NCI-H2196 treated with DMSO at 0.1 percent for 48 hours (cell line): Measurements from ENCODE around the gene FCGR3A.
"Not testable (repeated sequence)": the region's sequence is repeated elsewhere in the genome, so short reads cannot be mapped to it uniquely, and the experiment has no call there.

Experiments
- DNase-seq: peaks from one replicate; lab custom pipeline; 2025; ENCODE audit not compliant: unreplicated experiment; lab: John Stamatoyannopoulos, UW

The FCGR3A gene

DNA sequence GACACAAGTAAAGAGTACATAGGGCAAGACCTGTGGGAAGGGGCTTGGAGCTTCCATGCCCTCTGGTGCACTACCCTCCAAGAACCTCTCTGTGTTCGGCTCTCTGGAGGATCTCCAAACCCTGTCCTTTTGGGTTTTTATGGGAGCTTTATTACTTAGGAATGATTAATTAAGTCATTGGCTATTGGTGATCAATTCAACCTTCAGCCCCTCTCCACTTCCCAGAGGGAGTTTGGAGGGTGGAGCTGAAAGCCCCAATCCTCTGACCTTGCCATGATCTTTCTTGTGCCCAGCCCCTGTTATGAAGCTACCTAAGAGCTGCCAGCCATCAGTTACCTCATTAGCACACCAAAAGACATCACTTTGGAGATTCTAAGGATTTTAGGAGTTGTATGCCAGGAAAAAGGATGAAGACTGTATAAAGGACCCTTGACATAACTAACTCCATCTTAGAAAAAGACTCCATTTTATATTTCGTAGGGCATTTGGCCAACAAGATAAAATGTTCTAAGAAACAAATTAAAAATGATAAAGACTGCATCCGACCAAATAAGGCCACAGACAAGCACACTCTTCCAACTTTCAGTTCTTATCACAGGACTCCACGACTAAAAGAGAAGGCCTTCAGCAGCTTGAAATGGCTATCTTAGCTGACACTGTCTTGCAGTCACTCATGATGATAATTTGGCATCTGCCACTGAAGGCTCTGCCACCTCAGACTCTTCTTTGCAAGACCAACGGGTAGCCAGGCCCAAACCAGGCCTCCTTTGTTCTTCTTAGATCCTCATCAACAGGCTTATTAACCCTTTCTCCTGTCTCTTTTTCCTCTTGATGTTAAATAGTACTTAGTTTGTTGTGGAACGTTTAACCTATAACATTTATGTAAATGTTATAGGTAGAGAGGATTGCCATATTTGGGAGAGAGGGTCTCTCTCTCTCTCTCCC, 8.2 kb upstream of the FCGR3A start:
- not testable (repeated sequence) for DNase-seq

DNA sequence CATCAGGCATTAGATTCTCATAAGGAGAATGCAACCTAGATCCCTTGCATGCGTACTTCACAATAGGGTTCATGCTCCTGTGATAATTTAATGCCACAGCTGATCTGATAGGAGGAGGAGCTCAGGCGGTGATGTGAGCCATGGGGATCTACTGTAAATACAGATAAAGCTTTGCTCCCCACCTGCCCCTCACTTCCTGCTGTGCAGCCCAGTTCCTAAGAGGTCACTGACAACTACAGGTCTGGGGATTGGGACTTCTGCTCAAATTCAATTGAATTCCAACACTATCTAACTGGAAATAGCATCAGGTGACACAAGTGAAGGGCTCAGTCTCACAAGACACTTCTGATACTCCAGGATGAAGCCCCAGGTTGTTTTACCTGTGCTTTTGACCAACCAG, 7.4 kb upstream of the FCGR3A start:
- DNase-seq, result not testable (repeated sequence)

DNA sequence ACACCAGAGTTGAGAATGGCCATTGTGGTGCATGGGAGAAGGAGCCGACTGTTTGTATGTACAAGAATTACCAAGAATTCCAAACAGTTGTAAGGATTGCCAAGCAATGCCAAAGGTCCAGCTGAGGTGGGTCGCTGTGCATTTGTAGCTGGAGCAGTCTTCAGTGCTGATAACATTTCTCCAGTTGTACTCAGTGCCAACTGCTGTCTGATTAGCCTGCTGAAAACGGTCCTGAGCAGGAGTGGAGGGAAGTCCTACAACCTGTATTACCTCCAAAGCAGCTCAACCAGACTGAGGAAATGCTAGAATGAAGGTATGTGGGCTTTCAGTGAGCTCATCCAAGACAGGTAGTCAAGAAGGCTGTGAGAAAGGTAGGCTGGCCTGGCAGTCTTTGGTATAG, 6.5 kb upstream of the FCGR3A start:
- not testable (repeated sequence) for DNase-seq

- not testable (repeated sequence) for DNase-seq
These were observed 5.3 kb upstream of the FCGR3A start for GRCh38 chr1:161554815-161555417.

- DNase-seq, result not testable (repeated sequence)
These were observed 4.7 kb upstream of the FCGR3A start for GRCh38 chr1:161554340-161554739.

GRCh38 chr1:161553631-161554030, 4.0 kb upstream of the FCGR3A start:
- DNase-seq, result not testable (repeated sequence)

DNA sequence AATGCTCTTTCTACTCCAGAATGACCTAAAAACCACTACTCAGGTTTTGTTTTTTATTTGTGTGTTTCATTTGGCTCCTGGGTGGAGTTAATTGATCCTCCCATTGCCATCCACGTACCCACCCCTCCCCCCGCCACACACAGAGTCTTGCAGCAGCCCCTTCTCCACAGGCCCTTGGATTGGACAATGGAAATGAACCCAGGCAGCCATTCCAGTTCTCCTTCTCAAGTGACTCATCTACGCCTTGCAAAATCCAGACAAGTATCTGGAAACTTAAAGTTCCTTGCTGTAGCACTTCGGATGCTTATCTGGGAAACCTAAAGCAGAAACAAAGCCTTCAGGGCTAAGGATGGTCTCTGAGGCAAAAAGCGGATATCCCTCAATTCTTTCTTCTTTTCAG, 1.3 kb upstream of the FCGR3A start:
- DNase-seq, result not testable (repeated sequence)

DNA sequence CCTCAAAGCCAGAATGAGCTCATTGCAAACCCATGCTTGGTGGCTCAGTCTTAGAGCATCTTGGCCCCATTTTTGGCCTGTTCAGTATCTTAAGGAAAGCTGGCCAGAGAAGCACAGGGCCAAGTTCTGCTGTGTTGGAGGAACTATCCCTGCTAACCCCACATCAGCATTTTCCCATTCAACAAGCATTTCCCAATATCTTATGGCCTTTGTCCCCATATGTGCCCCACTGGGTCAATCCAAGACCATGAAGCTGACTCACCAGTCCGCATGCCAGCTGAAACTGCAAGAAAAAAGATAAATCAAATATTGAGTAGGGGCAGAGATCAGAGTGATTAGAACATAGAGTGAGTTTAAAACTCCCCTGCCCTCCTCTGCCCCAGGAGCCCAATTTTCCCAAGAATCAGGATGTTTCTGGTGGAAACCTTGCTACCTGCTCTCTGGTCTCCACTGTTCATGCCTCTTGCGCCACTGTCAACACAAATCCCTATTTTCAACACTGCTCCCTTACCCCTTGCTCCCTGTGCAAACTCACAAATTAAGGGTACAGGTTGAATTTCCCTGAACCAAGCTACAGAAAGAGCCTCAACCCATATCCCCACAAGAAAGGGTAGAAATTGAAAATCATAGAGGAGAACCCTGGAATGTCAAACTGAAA, 740 bp downstream of the FCGR3A start:
- DNase-seq, result not testable (repeated sequence)

DNA sequence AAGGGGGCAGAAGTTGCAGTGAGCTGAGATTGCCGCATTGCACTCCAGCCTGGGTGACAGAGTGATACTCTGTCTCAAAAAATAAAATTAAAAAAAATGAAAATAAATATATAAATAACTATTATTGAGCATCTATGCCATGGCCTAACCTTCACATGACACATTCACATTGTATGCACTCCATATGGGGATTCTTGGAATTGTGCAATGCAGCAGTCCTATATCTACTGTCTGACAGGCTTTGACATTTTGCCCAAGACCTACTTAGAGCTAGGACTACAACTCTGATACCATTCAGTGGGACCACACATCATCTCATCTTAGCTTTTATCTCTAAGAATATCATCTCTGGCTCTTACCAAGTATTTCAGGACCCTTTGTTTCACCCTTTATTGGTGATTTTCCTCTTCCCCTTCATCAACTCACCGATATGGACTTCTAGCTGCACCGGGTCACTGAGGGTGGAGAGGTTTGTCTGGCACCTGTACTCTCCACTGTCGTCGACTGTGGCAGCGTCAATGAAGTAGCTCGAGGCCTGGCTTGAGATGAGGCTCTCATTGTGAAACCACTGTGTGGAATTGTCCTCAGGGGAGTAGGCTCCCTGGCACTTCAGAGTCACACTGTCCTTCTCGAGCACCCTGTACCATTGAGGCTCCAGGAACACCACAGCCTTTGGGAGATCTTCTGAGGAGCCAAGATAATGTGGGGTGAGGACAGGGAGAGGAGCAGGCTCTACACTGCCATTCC, 1.4 kb downstream of the FCGR3A start:
- DNase-seq, result not testable (repeated sequence)

- not testable (repeated sequence) for DNase-seq
These were observed 4.5 kb downstream of the FCGR3A start for GRCh38 chr1:161545005-161545731.

DNA sequence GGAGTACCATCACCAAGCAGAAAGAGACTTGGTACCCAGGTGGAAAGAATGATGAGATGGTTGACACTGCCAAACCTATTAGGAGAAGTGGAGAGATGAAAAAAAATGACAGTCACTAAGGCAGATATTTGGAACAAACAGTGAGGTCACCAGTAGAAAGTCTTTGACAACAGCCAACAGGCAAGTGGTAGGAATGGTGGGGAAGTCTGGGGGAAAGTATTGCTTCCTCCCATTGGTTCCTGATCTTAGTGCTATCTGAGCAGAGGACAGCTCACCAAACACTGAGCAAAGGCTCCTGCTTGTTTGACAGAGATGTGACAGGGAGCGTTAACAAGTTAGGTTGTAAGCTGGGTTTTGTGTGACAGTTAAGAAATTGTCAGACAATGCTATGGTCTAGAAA, 6.5 kb downstream of the FCGR3A start:
- not testable (repeated sequence) for DNase-seq

DNA sequence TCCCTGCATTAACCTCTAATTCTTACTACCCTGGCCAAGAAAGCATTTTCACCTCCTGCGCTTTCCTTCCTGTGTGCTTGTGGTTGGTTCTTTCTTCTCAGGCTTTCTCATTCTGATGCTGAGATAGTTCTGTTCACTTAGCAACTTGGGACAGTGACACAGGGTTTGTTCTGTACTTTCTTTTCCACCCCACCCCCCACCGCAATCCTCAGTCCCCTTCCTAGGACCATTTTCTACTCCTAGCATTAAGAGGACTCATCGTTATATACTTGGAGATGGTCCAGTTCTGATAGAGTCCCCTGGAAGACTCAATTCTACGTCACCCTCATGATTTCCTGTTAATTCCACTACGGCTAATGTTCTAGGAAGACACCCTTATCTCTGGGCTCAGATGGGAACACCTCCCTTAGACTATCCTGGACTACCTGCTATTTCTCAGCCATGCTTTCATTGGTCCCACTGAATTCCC, 7.5 kb downstream of the FCGR3A start:
- not testable (repeated sequence) for DNase-seq

GRCh38 chr1:161540570-161540960, 9.1 kb downstream of the FCGR3A start:
- DNase-seq, result not testable (repeated sequence)

- not testable (repeated sequence) for DNase-seq
These were observed 9.7 kb downstream of the FCGR3A start for GRCh38 chr1:161539731-161540569.

- not testable (repeated sequence) for DNase-seq
These were observed 10.6 kb downstream of the FCGR3A start for GRCh38 chr1:161538925-161539479.

DNA sequence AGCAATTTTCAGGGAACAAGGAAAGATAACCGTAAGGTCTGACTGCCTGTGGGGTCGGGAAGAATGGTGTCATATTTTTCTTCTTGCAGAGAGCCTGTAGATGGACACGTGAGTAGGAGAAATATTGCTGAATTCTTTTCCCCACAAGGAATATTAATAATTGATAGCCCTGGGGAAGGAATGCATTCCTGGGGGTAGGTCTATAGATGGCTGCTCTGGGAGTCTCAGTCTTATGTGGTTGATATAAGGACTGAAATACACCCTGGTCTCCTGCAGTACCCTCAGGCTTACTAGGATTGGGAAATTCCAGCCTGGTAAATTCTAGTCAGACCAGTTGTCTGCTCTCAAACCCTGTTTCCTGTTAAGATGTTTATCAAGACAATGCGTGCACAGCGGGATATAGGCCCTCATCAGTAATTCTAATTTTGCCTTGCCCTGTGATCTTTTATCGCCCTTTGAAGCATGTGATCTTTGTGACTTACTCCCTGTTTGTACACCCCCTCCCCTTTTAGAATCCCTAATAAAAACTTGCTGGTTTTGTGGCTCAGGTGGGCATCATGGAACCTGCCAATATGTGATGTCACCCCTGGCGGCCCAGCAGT, 12.4 kb downstream of the FCGR3A start:
- not testable (repeated sequence) for DNase-seq

DNA sequence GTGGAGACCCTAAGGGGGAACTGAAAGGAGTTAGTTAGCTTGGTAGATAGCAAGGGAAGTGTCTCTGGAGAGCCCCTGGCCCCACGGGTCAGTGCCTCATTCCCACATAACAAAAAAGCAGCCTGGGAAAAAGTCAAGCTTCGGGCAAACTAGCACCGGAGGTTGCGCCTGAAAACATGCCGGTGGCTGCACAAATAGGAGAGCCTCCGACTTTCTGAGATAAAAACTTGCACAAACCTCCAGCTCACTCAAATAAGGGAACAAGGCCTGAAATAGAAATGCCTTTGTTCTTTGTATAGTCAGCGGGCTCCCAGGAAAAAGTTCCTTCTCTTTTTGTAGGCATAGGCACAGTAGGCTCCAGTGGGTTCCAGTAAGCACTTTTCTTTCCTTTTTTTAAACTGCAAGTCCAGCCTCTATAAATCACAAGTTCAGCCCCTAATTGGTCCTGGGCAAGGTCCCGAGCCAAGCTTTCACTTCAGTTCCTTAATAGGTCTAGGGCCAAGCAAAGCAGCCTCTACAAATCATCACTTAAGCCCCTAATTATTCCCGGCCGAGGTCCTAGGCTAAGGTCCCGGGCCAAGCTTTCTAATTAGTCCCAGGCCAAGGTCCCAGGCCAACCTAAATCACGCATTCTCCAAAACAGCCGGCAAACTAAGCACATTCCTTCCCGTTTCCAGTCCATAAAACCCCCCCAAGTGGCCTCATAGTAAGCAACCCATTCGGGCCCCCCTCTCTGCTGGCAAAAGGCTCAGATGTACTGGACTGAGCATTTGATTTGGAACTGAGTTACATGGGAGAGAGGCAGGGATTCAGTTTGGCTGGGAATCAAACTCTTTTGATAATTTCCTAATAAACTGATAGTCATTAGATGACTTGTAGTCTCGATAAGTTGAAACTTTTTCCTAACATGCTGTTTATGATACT, 16.7 kb downstream of the FCGR3A start:
- not testable (repeated sequence) for DNase-seq
